Measurements from ENCODE around the gene SORBS1.

The SORBS1 gene

DNA sequence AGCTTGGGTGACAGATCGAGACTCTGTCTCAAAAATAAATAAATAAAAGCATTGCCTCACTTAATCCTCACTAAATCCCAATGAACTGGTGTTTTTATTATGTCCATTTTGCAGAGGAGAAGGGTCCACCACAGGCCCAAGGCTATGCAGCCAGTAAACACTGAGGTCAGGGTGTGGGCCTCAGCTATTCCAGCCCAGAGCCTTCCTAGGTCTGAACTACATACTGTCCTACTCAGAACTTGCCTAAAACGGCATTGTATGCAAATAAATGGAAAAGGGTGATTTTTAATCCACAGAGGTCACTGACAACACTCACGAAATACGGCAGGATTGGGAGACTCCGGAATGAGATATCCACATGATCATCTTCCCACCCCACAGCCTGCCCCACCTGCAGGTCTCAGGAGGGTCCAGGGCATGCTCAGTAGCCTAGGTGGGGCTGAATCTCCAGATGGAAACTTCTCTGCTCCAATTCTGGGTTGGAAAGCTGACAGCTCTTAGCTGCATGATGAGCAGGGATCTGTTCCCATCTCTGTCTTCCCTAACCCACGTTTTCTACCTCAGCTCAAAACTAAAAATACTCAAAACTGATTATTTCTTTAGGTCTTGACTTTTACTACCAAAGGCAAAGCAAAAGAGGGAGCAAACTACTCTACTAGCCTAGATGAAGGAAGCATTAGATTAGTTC lies 121.0 kb downstream of the SORBS1 start:
- no peak for DNase-seq (ENCODE audit: low read depth in 2 of 2)

DNA sequence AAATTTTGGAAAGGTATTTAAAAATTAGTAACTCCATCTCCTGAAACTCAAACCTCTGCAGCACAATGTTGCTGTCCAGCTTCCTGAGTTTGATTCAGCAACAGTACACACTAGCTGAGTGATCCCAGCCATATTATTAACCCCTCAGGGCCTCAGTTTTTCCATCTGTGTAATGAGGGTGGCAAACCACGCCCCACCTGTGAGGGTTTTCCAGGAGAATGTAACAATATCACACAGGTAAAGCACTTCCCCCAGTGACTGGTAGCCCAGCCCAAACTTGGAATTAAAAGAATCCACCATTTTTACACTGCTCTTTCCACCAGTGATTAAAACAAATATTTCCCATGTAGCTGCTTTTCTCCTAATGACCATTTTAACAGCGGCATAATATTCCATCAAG lies 122.4 kb downstream of the SORBS1 start:
- DNase-seq (ENCODE audit: low read depth in 2 of 2) = no peak

- no peak for DNase-seq (ENCODE audit: low read depth in 2 of 2)
Measured at GRCh38 chr10:95437669-95438068, 123.5 kb downstream of the SORBS1 start.

GRCh38 chr10:95435548-95436279 lies 125.5 kb downstream of the SORBS1 start:
- DNase-seq (ENCODE audit: low read depth in 2 of 2) = no peak

DNA sequence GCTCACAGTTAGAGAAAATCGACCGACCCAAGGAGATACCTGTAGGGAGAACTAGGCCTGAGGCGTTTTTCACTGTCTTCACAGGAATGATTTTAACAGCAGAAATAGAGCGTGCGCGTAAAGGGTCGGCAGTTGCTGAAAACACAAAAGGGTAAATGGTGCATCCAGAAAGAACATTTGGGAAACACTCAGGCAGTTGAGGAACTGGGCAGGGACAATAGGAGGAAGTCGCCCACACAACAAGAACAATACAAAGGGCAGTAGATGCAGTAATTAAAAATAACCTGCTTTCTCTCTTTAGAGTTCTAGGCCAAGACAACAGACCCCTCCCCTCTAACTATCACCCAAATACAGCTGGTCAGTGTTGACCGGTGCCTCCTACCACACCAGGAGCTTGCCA lies 126.6 kb downstream of the SORBS1 start:
- DNase-seq (ENCODE audit: low read depth in 2 of 2) = no peak

DNA sequence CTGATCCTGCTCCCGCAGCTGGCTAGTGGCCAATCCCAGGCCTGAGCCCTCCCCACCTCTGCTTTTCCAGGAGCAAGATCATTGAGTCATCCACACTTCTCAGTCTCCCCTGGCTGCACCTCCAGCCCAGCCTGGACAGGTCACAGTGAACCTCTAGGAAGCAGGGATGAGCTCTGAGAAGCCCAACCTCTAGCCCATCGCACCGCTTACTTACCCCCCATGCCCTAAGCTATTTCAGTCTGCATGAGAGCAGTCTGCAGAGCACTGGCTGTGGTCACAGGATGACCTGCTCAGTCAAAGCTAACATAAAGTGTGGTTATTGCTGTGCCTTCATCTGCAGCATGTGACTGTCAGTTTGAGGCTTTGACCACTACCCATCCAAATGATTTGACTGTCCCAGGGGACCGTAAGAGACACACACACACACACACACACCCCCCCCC lies 129.2 kb downstream of the SORBS1 start:
- no peak for DNase-seq (ENCODE audit: low read depth in 2 of 2)

GRCh38 chr10:95430231-95430951 lies 130.8 kb downstream of the SORBS1 start:
- DNase-seq (ENCODE audit: low read depth in 2 of 2) = no peak

DNA sequence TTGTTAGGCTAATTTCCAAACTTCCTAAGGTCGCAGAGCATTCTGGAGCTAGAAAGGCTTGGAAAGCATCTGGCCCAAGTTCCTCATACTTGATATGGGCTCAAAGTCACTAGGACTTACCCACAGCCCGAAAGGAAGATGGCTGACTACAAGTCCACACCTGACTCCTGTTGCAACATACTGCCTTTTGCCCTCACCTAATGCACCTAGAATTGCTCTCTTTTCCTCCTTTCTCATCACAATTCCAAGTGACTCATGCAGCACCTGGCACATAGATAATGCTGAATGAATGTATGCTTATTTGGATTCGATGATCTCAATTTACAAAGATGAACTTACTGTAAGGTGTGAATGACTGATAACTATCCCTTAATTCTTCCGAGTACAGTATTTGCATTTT lies 131.5 kb downstream of the SORBS1 start:
- DNase-seq (ENCODE audit: low read depth in 2 of 2) = no peak

DNA sequence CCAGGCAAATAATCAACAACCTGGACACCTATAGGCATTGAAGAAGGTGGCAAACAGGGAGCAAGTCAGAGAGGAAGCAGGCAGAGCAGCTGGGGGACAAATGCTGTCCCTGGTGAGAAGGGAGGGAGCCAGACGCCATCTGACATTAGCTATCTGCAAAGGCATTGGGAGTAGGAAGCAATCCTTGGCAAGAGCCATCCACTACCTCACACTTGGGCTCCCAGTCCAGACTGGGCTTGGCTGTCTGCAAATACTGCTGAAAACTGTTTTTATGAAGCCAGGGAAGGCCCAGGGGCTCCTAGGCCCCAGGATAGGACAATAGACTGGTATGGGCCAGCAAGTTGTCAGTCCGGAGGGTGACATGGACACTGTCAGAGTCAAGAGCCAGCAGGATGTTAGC lies 132.5 kb downstream of the SORBS1 start:
- DNase-seq (ENCODE audit: low read depth in 2 of 2) = no peak

- DNase-seq (ENCODE audit: low read depth in 2 of 2) = no peak
Measured at GRCh38 chr10:95426482-95426881, 134.7 kb downstream of the SORBS1 start.

DNA sequence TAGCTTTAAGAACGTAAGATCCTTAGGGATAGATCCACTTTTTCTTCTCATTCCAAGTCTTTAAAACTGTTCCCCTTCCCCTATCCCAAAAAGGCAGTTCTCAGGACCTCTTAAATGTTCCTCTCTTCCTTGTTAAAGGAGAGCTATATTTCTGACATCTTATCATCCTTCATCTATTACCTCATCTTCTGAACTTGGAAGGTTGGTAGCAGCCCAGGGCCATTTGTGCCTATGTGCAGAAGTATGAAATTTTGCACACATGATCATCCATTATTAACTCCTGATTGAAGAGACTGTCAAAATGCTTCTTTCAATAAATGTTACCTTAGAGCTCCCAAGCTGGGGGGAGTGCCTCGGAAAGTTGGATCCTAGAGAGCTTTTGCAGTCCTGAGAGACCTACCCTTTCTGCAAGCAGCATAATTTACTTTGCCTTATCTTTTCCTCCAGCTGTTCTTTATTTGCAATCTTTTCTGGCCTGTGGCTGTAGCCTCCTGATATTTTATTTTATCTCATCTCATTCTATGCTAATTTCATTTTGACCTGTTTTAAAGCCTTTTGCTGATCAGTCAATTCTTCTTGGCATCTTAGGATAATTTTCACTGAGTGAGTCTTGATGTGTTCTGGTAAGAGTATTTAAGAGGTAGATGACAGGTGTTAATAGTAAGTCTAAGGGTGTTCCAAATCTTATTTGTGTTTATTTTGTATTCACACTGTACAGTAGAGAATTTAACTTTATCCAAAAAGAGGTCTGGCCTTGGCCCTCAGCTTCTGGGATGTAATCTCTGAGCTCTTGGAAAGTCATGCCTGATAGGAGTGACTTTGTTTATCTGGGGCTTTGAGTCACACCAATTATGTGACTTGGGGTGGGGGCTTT lies 135.3 kb downstream of the SORBS1 start:
- no peak for DNase-seq (ENCODE audit: low read depth in 2 of 2)

DNA sequence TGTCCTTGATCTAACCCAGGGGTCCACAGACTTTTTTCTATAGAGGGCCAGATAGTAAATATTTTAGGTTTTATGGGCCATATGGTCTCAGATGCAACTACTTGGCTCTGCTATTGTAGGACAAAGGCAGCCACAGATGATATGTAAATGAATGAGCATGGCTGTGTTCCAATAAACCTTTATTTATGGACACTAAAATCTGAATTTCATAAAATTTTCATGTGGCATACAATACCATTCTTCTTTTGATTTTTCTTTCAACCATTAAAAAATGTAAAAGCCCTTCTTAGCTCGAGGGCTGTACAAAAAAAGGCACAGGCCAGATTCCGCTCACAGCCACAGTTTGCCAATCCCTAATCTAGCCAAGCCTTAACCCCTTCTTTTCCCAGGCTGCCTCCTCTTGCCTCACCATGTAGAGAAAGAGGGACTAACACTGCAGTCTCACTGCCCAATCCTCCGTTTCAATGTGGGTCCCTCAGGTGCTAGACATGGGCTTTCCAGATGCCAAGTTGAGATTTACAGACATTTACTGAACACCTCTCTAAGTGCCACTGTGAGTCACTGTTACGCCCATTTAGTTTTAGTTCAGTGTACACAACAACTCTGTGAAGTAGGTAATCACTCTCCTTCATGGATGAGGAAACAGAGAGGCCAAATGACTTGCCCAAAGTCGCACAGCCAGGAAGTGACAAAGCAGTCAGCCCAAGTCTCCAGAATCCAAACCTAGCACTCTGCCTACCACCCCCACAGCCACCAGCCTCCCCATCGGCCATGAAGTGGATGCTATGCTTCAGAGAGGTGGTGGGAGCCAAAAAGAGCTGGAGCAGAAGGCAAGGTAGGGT lies 137.8 kb downstream of the SORBS1 start:
- DNase-seq (ENCODE audit: low read depth in 2 of 2) = no peak

DNA sequence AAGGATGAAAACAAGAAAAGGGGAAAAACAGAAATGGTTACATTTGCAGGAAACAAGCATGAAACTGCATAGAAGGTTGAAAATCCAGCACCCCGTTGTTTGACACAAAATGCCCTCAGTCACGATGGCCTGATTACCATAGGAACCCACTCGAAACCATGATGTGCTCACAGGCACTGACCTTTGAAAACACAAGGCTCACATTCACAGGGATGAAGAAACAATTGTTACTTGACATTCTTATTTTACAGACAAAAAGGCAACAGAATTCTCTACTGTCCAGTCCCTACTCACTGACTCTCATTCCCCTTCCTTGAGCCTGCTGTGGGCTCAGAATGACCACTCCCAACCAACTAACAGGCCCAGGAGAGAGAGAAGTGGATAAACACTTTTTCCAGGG lies 138.9 kb downstream of the SORBS1 start:
- no peak for DNase-seq (ENCODE audit: low read depth in 2 of 2)

DNA sequence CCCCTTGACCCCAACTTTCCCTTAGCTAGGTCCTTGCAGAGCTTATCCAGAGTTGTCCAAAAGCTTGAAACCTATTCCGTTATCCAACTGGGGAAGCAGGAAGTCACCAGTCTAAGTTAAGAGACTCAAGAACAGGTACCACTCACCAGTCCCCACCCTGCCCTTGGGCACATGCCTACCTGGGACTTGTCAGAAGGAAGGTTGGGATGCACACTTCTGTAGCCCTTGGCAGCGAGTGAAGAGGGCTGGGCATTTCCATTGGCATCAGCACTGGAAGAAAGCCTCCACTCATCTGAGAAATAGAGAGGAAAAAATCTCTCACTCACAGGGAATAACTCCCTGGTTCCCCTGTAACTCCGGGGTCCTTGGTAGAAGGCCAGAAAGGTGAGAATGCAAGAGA lies 139.4 kb downstream of the SORBS1 start:
- no peak for DNase-seq (ENCODE audit: low read depth in 2 of 2)

- DNase-seq (ENCODE audit: low read depth in 2 of 2) = no peak
Measured at GRCh38 chr10:95419399-95419798, 141.8 kb downstream of the SORBS1 start.

DNA sequence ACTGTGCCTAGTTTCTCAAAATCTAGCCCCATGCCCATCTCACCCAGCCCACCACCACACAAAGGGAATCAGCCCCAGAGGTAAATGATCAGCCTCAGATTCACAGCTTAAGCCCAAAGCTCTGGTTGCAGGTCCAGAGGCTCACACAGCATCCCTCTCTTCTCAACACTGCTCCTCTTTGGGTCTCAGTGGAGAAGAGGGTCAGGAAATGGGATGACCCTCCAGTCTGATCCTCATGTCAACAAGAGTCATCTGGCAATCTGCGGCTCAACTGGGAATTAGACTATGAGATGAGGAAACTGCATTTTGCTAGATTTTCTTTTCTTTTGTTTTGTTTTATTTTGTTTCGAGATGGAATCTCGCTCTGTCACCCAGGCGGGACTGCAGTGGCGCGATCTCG lies 144.2 kb downstream of the SORBS1 start:
- no peak for DNase-seq (ENCODE audit: low read depth in 2 of 2)

GRCh38 chr10:95416270-95416669 lies 144.9 kb downstream of the SORBS1 start:
- no peak for DNase-seq (ENCODE audit: low read depth in 2 of 2)

DNA sequence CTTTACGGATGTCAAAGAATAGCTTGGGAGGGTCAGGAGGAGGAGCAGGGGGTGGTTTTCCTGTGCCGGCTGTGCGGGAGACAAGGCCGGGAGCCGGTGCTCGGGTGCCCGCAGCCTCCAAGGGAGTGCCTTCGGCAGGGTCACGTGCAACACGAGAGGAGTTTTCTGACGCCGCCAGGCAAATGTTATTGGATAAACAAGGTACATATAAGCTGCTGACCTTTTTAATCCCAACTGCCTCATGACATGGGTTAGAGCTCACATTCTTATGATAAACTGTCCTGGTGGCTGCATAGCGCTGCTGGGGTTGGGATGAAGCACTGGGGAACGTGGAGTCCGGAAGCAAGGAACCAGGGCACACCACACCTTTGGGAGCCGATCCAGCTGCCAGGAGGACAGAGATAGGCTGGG lies 145.5 kb downstream of the SORBS1 start:
- DNase-seq (ENCODE audit: low read depth in 2 of 2) = no peak

GRCh38 chr10:95414844-95415485 lies 146.2 kb downstream of the SORBS1 start:
- DNase-seq (ENCODE audit: low read depth in 2 of 2) = no peak
